ENCODE results near the gene NXNL2.

GRCh38 chr9:88567870-88568269 is 32.9 kb downstream of the NXNL2 start:
- TF ChIP-seq CTCF (conservative IDR thresholded peaks at IDR 0.05; ENCODE audit: low read depth in 2 of 2), result no peak
- no peak for TF ChIP-seq POLR2AphosphoS5 (IDR thresholded peaks at IDR 0.05; ENCODE audit: low read depth)
- TF ChIP-seq JUNB (IDR thresholded peaks at IDR 0.05; ENCODE audit: unreplicated experiment), result no peak
- TF ChIP-seq EZH2 (IDR thresholded peaks at IDR 0.05; ENCODE audit: low read depth, unreplicated experiment), result no peak
- TF ChIP-seq EZH2phosphoT487 (IDR thresholded peaks at IDR 0.05; ENCODE audit: unreplicated experiment), result no peak
- TF ChIP-seq CREB1 (CRISPR knock-in tag; IDR thresholded peaks at IDR 0.05; ENCODE audit: low read depth), result no peak
- no peak for TF ChIP-seq REST (IDR thresholded peaks at IDR 0.05; ENCODE audit: unreplicated experiment)
